ENCODE results near the gene RAC3.

GRCh38 chr17:81986606-81987005 is 44.9 kb upstream of the RAC3 start:
- TF ChIP-seq CTCF (IDR thresholded peaks at IDR 0.05) (no peak), POLR2A (IDR thresholded peaks at IDR 0.05) (no peak)

All from tibial nerve (tissue), 3 donors.